M059J (cell line): ENCODE measurements around the gene COL4A6. TPM values are rescaled to one million over a fixed set of nuclear protein-coding genes. Genes with fewer than 3 reads are reported as not detected.

Experiments
- total RNA-seq: library from RNA; depleted of rRNA; stranded (reverse); fragments of >200 nt; shearing (Covaris generic); gene quantifications from 2 replicates; pipeline ENCODE4 v1.2.3, GENCODE V29; 2014; rRNA removed

Gene COL4A6
- total RNA-seq, 1 experiment from 2014 or later, result 0.47 TPM

Other genes with a start within 250 kb of the COL4A6 start
- 2.2 and 7.2 TPM in 2 replicates for gene COL4A5, start 1.4 kb upstream of the COL4A6 start, total RNA-seq